C4-2B (cell line): ENCODE measurements around the gene CLDN24.

Source experiments
- CTCF ChIP-seq: fragments of 450-650 bp; conservative IDR thresholded peaks from 2 replicates; pipeline ENCODE4 v1.5.1; 2017; ENCODE audit warnings: mild to moderate bottlenecking
- ZFX ChIP-seq: fragments of 450-650 bp; IDR thresholded peaks from 2 replicates; pipeline ENCODE4 v1.6.1; 2017

- TF ChIP-seq CTCF = no peak
- TF ChIP-seq ZFX = no peak
Observed at GRCh38 chr4:183345261-183345660, 23.0 kb upstream of the CLDN24 start.
